ENCODE measurements around the gene ANKZF1. TPM values are rescaled to one million over a fixed set of nuclear protein-coding genes. Genes with fewer than 3 reads are reported as not detected.

Gene ANKZF1
- total RNA-seq, 1 donor from 2014 or later: 64.3 TPM

GRCh38 chr2:219244789-219245147, 15.2 kb downstream of the ANKZF1 start:
- Mint-ChIP-seq H3K4me3 (ENCODE audit: low read depth) (peak overlapping the region; percentile 89), H3K9me3 (ENCODE audit: low read depth) (no peaks in the 10 kb centered on the region), H3K27ac (peak overlapping the region; percentile 99), H3K27me3 (no peaks in the 10 kb centered on the region), H3K36me3 (ENCODE audit: insufficient read depth) (no peaks in the 10 kb centered on the region), H3K4me1 (ENCODE audit: low read depth) (peaks cover 19% of the 10 kb centered on the region)
- TF ChIP-seq, protein P1, sequence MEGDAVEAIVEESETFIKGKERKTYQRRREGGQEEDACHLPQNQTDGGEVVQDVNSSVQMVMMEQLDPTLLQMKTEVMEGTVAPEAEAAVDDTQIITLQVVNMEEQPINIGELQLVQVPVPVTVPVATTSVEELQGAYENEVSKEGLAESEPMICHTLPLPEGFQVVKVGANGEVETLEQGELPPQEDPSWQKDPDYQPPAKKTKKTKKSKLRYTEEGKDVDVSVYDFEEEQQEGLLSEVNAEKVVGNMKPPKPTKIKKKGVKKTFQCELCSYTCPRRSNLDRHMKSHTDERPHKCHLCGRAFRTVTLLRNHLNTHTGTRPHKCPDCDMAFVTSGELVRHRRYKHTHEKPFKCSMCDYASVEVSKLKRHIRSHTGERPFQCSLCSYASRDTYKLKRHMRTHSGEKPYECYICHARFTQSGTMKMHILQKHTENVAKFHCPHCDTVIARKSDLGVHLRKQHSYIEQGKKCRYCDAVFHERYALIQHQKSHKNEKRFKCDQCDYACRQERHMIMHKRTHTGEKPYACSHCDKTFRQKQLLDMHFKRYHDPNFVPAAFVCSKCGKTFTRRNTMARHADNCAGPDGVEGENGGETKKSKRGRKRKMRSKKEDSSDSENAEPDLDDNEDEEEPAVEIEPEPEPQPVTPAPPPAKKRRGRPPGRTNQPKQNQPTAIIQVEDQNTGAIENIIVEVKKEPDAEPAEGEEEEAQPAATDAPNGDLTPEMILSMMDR (IDR thresholded peaks at IDR 0.05; ENCODE audit: unreplicated experiment): no peak
- no peak for DNase-seq (ENCODE audit: low spot score, unreplicated experiment)

DNA sequence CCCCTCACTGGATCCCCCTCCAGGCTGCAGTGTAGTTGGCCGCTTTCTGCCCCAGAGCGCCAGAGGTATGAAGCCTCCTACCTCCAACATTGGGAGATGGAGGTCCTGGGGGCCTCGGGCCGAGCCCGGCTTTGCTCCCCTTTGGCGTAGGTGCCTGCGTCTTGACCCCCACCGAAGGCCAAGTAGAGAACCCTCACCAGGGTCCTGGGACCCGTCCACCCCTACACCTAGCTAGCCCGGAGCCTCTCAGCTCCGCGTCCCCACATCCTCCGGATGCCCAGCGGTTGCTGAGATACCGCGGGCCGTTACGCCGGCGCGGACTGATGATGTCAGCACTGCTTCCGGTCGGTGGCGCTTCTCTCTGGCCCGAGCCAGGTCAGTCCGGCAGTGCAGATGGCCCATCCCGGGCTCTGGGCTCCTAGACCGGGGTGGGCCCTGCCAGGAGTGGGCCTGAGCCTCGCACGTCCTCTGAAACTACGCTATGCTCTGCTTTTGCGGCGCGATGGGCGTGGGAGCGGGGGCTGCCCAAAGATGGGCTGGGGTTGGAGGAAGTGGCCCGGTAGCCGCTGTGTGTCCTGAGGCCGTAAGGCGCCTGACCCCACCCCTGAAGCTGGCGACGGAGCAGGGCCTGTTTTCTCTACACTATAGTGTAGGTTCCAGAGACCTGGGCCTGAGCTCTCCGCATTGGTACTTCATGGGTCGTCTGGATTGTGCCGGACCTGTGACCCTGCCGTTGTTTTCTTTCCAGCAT, 15.7 kb downstream of the ANKZF1 start, which contains the start of the genes GLB1L and STK16:
TSS of gene GLB1L (minus strand) at position 297 of the 751 bp plus-strand sequence. CDS start 1,871 bp downstream, outside the sequence.
TSS of gene STK16 (plus strand) at position 332 of the 751 bp plus-strand sequence. CDS start 521 bp downstream, outside the sequence.
- Mint-ChIP-seq H3K4me1 (ENCODE audit: low read depth) (peaks cover 21% of the 10 kb centered on the region), H3K27me3 (no peaks in the 10 kb centered on the region), H3K36me3 (ENCODE audit: insufficient read depth) (no peaks in the 10 kb centered on the region), H3K4me3 (ENCODE audit: low read depth) (peak within 1 kb of the TSS; percentile 89), H3K27ac (peak within 1 kb of the TSS; percentile 99), H3K9me3 (ENCODE audit: low read depth) (no peaks in the 10 kb centered on the region)
- DNase-seq (ENCODE audit: low spot score, unreplicated experiment): peak; percentile 93
- TF ChIP-seq, protein P1 (IDR thresholded peaks at IDR 0.05; ENCODE audit: unreplicated experiment): no peak

- peak overlapping the region; percentile 89 for H3K4me3 Mint-ChIP-seq (ENCODE audit: low read depth)
- no peaks in the 10 kb centered on the region for H3K9me3 Mint-ChIP-seq (ENCODE audit: low read depth)
- peaks cover 21% of the 10 kb centered on the region for H3K4me1 Mint-ChIP-seq (ENCODE audit: low read depth)
- no peaks in the 10 kb centered on the region for H3K36me3 Mint-ChIP-seq (ENCODE audit: insufficient read depth)
- TF ChIP-seq, protein P1 (IDR thresholded peaks at IDR 0.05; ENCODE audit: unreplicated experiment): no peak
- H3K27ac Mint-ChIP-seq: peak overlapping the region; percentile 99
- DNase-seq (ENCODE audit: low spot score, unreplicated experiment): no peak
- peaks cover 3% of the 10 kb centered on the region for H3K27me3 Mint-ChIP-seq
Measured at GRCh38 chr2:219245899-219246230, 16.3 kb downstream of the ANKZF1 start.

GRCh38 chr2:219246559-219246958, 17.0 kb downstream of the ANKZF1 start:
- H3K9me3 Mint-ChIP-seq (ENCODE audit: low read depth): no peaks in the 10 kb centered on the region
- DNase-seq (ENCODE audit: low spot score, unreplicated experiment): no peak
- peaks cover 21% of the 10 kb centered on the region for H3K4me1 Mint-ChIP-seq (ENCODE audit: low read depth)
- peaks cover 9% of the 10 kb centered on the region for H3K27me3 Mint-ChIP-seq
- no peaks in the 10 kb centered on the region for H3K36me3 Mint-ChIP-seq (ENCODE audit: insufficient read depth)
- no peak overlapping the region for H3K27ac Mint-ChIP-seq
- peak overlapping the region; percentile 89 for H3K4me3 Mint-ChIP-seq (ENCODE audit: low read depth)
- TF ChIP-seq, protein P1 (IDR thresholded peaks at IDR 0.05; ENCODE audit: unreplicated experiment): no peak

GRCh38 chr2:219247678-219248642, 18.4 kb downstream of the ANKZF1 start:
- peak overlapping the region; percentile 31 for H3K4me3 Mint-ChIP-seq (ENCODE audit: low read depth)
- H3K9me3 Mint-ChIP-seq (ENCODE audit: low read depth): no peaks in the 10 kb centered on the region
- H3K27ac Mint-ChIP-seq: no peak overlapping the region
- TF ChIP-seq, protein P1 (IDR thresholded peaks at IDR 0.05; ENCODE audit: unreplicated experiment): no peak
- peaks cover 23% of the 10 kb centered on the region for H3K27me3 Mint-ChIP-seq
- peaks cover 21% of the 10 kb centered on the region for H3K4me1 Mint-ChIP-seq (ENCODE audit: low read depth)
- no peak for DNase-seq (ENCODE audit: low spot score, unreplicated experiment)
- no peaks in the 10 kb centered on the region for H3K36me3 Mint-ChIP-seq (ENCODE audit: insufficient read depth)

Measured in progenitor cell of endocrine pancreas (in vitro differentiated cells).